HG03571 (cell line): ENCODE data around the gene TIFAB.

Experiments
- ATAC-seq: cut with Tn5 transposase; IDR thresholded peaks from one replicate; pipeline ENCODE4 v1.9.1; 2021; ENCODE audit not compliant: unreplicated experiment

The TIFAB gene

DNA sequence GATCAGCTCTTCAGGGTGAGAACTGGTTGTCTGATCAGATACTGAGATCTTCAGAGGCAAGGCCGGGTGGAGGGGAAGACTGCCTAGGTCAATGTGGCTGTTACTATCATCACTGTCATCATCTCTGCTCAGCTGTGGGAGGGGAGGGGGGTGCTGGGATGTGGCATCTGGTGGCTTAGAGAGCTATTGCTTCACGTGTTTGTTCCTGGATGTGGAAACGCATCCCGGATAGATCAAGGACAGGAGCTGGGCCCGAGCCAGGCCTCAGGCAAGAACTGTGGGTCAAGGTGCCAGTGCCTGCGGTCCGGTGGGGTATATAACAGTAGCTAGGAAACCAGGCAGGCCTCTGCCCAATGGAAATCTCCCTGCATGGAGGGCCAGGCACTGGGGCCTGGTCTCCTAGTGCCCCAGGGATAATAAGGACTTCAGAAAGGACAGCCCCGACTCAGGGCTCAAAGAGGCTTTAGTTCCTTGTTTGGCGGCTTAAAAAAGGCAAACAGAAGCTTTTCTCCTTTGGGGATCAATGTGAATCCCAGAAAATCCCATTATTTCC lies 30.3 kb upstream of the TIFAB start:
- no peak for ATAC-seq

- ATAC-seq: no peak
Observed at GRCh38 chr5:135481909-135482311, 29.8 kb upstream of the TIFAB start.

- no peak for ATAC-seq
Observed at GRCh38 chr5:135481387-135481786, 29.2 kb upstream of the TIFAB start.

DNA sequence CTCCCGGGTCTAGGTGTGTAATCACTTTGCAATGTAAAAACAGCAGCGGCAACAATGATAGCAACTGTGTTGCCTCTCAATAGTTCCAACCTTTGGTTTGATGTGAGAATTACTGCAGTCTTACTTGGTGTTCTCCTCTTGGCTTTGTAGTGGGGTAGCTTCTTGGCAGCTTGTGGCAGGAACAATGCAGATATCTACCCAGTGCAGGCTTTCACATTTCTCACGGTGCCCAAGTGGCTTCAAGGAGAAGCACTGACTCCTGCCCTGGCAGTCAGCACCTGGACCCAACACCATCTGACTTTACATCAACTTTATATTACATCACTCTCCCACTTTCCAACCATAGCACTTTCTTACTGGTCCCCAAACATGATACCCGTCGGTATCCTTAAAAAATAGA lies 28.4 kb upstream of the TIFAB start:
- no peak for ATAC-seq

DNA sequence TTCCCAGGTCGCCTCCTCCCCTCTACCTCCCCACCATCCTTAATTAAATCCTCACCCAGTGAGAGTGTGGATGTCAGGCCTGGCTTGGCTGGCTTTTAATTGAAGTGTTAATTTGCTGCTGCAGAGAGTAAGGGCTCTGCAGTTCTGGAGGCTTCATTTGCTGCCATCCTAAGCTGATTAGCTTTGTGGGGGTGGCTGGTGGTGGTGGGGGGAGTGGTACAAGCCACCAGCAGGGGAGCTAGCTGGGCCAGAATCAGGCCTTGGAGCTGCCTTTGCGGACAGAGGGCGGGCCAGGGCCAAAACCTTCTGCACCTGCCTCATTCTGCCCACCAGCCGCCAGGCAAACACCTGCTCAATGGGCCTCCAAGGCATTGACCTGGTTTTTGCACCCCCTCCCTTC lies 26.8 kb upstream of the TIFAB start:
- ATAC-seq: no peak

GRCh38 chr5:135477613-135478066 lies 25.5 kb upstream of the TIFAB start:
- no peak for ATAC-seq

DNA sequence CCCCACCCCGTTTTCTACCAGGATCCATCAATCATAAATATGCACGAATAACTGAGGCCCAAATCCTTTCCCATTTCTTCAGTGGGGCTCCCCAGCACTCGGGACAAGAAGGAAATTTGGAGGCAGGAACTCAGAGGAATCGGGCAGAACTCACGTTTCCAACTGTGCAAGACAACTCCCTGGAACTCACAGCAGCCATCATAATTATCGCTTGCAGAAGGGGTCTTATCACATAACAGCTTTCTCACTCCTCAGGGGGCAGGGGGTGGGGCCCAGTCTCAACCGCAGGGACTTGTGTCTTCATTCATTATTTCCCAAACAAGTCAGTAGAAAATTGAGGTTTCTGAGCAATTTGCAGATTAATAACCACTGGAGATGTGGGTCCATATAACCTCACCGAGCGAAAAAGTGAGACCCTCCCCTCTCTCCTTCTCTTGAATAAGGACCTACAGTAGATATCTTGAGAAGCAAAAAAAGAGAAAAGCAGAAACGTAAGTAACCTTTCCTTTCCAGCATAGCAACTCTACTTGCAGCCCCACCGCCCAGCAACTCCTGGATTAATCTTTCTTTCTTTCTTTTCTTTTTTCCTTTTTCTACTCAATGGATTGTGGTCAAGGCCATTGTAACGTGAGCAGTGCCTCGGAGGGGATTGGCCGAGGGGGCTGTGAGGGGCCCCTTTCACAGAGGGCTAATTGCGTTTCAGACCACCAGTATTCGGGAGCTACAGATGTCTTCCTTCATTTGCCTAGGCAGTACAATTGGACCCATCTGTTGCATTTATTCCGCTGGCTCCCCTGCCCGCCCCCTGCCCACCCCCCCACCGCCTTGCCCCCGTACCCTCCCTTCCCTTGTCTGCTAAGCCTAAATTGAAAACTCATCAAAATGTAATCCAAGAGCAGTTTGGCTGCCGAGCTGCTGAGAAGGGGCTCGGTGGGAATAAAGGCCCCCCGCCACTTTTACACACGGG lies 24.7 kb upstream of the TIFAB start:
- ATAC-seq: no peak

GRCh38 chr5:135473956-135474670 lies 22.0 kb upstream of the TIFAB start:
- no peak for ATAC-seq

GRCh38 chr5:135472141-135472540 lies 20.0 kb upstream of the TIFAB start:
- no peak for ATAC-seq

- no peak for ATAC-seq
Observed at GRCh38 chr5:135471726-135472125, 19.6 kb upstream of the TIFAB start.

- ATAC-seq: no peak
Observed at GRCh38 chr5:135469911-135470310, 17.8 kb upstream of the TIFAB start.

DNA sequence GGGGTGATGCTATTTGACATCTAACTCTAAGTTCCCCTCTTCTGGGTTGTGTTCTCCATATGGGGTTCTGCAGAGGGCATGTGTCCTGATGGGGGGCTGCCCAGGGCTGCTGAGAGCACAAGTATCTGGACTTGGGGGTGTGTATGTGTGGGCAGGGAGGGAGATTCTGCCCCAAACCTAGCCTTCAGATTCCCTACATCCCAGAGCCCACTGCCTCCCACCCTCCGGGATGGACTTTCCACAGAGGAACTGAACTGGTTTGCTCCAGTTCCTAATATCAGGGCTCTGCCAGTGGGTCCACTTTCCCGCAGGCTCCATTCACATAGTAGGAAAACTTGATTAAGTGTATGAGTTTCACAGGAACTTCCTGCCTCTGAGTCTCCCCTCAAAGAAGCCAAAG lies 16.4 kb upstream of the TIFAB start:
- no peak for ATAC-seq

DNA sequence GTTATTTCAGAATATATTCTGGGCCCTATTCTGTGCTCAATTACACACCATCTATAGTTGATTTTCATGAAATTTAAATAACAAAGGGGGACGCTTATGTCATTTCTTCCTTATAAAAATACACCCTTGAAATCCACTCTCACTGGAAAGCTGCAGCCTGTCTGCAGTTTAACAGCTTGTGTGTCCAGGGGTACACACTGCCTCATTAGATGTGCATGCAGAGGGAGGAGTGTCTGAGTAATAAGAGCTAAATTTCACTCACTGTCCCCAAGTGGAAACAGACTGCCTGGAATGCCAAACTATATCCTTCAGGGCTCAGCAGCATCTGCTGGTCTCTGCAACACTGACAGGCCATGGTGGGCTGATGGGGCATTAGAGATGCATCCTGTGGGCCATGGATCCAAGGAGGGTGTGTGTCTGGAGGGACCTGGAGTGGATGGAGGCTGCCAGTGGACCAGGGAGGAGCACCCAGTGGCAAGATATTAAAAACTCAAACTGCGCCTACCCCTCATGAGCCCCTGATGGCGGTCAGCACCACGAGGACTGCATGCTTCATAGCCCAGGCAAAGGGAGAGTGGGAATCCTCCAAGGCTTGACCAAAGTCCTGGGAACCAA lies 15.8 kb upstream of the TIFAB start:
- no peak for ATAC-seq

DNA sequence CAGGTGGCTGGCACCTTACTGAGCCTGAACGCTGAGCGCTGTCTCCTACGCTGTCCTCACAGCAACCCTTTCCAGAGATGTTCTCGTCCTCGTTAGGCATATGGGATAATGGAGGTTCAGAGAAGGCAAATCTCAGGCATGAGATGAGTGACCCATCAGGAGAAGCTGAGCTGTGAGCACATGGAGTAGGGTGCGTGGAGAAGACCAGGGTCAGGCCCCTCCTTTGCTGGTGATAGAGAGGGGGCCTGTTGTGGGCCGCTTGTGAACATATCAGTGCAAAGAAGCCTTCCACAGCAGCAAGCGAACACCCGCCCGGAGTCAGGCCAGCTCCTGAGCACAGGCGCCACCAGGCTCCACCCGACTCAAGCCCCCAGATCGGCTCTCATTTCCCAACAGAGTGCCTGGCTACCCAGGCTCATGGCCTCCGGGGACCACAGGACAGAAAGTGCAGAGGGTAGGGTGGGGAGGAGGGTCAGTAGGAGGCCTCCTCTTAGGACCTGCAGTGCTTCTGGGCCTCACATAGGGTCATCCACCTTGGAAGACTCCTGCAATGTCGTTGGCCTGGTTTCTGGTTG lies 15.0 kb upstream of the TIFAB start:
- ATAC-seq: no peak

GRCh38 chr5:135466178-135467050 lies 14.3 kb upstream of the TIFAB start:
- ATAC-seq: peak; percentile 67

GRCh38 chr5:135465391-135466122 lies 13.4 kb upstream of the TIFAB start:
- ATAC-seq: no peak

- no peak for ATAC-seq
Observed at GRCh38 chr5:135462304-135462703, 10.2 kb upstream of the TIFAB start.

- ATAC-seq: no peak
Observed at GRCh38 chr5:135461481-135462151, 9.5 kb upstream of the TIFAB start.
